HG03378 (cell line): ENCODE data around the gene SLC47A2.
"Not testable (repeated sequence)": the region's sequence is repeated elsewhere in the genome, so short reads cannot be mapped to it uniquely, and the experiment has no call there.

ENCODE experiments used
- ATAC-seq: cut with Tn5 transposase; IDR thresholded peaks from one replicate; pipeline ENCODE4 v1.9.1; 2021; ENCODE audit warnings: mild to moderate bottlenecking, moderate library complexity; ENCODE audit not compliant: unreplicated experiment

SLC47A2 gene

DNA sequence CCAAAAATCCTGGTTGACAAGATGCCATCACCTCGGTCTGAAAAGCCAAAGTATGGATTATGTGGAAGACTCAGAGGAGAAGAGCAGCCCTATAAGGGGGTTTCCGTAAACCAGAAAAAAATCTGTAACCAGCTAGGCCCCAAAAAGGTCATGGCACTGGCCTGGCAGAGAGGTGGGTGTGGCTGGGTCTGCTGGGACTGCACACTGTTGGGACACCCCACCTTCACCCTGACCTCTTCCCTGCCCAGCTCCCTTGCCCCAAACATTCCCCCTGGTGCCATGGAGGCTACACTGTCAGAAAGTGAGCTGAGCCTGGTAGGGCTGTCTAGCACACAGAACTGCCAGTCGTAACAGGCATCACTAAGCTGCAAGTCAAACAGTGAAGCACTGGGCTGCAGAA is 6.5 kb downstream of the SLC47A2 start:
- no peak for ATAC-seq

DNA sequence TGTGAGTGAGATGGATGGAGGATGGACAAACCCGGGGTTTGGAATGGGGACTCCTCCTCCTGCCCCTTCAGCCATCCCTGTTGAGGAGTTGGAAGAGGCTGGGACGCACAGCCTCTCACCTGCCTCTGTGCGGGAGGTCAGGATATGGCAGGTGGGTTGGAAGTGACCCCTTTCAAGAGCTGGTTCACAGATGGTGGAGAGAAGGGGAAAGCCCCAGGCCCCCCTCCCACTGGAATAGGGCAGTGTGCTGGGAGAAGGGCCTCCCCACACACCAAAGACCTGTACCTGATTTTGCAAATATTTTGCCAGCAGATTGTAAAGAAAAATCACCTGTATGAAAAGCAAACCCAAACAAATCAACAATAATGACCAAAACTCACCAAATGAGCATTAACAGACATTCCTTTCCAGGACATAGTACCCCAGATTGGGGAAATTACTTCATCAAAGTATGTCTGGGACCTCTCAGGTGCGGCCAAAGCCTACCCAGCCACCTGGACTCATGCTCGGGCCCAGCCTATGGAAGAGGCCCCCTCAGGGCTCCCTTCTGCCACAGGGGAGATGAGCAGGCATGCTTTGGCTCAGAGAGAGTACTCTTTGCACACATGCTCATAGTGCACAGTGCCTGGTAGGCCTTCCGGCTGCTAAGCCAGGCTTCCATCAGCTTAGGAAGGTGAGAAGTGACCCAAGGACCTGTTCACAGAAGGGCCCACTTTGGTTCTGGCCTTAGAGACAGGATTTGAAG is 7.8 kb downstream of the SLC47A2 start:
- ATAC-seq = no peak

DNA sequence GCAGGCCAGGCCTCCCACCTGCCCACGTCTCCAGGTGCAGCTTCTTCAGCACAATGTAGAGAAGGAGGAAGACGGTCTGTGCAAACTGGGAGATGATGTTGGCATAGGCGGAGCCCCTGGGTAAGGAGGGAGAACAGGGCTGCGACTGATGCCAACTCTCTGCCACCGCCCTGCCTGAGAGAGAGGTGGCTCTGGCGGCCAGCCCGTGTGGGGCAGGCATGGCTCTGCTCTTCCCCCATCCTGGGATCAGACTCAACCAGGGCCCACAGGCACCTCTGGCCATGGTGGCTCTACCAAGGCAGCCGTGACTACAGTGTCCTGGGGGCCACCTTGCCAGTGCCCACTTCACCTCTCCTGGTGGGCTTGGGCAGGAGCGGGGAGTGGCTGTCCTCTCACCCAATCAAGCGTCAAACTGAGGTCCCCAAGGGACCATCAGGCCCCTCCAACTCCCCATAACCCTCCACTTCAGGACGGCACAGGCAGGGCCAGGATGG is 8.6 kb downstream of the SLC47A2 start:
- ATAC-seq = no peak

DNA sequence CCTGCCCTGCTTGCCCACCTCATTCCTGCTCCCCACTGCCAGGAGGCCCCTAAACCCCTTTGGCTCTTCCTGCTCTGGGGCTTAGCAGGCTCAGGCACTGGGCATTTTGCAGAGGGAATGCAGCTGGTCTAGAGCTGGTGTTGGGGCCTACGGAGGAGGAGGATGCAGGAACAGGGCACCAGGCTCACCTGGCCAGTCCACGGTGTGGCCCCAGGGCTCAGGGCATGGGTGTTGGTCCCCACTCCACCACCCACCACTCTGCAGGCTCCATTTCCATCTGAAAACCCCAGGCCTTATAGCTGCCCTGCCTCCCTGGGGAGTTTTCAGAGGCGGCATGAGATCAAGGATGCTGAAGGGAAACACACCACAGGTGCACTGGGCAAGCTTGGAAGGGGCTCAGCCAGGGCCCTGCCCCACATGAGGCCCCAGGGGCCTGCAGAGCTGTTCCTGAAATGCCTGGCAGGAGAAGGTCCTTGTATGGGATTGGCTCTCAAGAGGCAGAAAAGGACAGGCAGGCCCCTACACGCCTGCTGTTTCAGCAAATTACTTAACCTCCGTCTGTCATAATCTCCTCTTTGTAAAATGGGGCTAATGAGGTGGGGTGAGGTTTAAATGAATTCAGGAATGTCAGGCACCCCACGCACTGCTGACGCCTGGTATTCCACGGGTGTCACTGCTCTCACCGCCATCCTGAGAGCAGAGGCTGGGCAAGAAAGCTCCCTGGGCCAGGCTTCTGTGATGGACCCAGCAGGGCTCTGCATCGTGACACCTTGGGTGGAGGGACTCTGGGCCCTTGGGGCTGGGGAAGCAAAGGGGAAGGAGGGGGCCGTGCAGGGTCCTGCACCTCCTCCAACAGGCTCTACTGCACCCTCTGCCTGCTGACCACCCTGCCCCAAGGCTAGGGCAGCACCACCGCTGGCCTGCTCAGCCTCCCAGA is 9.3 kb downstream of the SLC47A2 start:
- no peak for ATAC-seq

DNA sequence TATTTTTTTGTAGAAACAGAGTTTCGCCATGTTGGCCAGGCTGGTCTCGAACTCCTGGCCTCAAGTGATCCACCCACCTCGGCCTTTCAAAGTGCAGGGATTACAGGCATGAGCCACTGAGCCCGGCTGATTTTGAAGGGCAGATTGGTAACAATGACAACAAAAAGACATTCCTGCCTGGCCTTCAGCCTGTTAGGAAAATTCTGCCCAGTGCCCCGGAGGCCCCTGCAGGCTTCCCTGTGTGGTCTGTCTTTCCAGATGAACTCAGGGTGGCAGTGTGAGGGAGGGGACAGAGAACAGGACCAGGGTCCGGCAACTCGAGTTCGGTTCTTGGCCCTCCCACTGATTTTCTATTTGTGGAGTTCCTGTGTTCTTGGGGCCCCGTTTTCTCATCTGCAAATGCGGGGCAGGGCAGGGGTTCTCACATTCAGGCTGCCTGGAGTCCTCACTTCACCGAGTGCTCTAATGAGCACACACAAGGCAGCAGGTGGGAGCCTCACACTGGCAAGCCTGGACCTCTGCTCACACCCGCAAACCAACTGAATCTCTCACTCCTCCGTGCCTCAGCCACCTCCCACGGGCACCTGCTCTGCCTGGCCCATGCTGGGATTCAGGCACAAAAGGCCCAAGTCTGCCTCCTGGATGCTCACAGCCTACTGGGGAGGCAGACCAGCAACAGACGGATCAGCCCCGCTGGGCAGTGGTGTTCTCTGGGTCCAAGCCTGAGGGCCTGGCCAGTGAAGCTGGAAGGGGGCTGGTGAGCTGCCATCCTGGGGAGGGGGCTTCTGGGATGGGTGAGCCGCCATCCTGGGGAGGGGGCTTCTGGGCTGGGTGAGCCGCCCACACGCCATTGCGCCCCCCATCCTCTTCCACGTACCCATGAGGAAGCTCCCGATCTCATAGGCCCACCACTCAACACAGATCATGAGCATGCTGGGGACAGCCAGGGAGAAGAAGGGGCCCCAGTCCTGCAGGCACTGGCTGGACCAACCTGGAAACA is 10.3 kb downstream of the SLC47A2 start:
- no peak for ATAC-seq

DNA sequence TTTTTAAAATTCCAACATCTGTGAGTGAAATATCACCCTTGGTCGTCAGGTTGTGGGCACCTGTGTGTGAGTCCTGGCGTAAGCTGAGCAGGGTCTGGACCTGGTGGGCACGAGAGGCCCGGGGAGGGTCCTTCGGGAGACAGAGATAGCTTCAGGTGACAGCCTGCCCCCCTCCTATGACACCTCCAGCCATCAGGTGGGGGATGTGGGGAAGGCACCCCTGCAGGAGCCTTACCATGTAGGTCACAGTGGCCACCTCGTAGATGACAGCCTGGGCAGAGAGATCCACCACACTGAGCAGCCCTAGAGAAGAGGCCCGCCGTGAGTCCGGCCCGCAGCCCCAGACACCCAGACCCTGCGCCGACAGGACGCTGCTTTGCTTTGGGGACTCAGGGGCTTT is 11.2 kb downstream of the SLC47A2 start:
- ATAC-seq = no peak

DNA sequence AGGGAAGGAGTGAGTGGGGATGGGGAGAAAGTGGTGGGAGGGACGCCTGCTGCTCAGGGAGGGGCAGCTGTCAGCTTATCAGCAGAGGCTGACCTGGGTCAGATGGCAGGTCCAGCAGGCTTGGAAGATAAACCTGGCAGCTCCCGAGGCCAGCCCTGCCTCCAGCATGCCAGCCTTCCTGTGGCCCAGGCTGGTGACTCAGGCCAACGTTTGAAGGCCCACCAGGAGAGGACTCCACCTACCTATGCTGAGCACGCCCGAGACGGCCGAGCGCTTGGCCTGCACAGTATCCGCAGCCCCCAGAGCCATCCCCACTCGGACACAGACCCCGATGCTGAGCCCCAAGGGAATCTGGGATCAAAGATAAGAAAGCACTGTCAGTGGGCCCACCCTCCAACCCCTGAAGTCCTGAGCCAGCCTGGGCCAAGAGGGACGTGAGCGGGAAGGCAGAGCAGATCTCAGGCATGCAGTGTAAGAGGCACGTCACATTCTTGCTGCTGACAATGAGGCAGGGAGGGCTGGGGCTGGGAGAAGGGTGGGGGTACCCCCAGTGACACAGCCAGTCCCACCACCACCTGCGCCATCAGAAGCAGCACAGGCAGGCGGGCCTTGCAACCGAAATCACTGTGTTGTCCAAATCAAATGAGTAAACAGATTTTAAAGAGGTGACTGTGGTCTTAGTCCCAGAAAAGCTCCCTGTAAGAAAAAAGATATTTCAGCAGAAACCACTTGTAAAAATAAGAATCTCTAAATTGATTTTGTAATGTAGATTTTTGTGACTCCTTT is 12.4 kb downstream of the SLC47A2 start:
- ATAC-seq = no peak

DNA sequence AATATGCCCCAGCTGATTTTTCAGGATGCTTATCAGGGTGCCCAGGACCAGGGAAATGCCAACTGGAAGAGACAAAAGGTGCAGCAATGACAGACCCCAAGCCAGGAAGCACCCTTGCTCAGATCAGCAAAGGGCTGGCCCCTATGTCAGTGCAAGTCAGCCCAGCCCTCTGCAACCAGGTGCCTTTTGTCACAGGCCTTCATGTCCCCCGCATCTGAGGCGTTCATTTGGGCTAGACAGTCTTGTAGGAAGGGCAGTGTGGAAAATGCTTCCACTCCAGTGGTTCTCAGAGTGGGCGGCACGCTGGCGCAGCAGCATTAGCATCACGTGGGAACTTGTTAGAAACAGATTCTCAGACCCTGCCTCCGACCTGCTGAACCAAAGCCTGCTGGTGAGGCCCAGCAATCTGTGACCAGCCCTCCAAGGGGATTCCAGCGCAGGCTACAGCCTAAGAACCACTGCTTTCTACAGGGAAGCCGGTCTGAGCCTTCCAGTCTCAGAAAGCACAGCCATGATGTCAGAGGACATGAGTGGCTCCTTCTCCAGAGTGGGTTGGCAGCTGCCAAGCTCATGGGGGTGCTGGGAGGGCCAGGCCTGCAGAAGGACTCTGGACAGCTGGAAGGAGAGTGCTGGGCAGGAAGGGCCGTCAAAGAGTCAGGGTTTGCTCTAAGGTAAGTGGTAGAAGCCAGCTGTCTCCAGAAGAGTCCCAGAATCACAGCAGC is 13.1 kb downstream of the SLC47A2 start:
- no peak for ATAC-seq

DNA sequence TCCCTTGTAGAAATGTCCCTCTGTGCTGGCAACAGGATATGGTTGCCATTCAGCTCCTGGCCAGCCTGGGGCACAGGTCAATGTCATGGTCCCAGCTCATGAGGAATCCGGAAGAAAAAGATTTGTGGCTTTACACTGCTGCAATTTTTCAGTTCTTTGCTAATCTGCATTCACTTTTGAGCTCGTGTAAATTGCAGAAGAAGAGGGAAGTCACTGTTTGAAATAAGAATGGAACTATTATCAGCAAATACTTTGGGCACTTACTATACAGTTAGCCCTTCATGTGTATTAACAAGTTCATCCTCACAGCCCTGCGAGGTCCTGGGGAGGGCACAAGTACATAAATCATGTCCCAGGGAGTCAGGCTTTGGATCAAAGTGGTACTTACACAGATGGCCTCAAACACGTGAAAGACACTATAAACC is 14.2 kb downstream of the SLC47A2 start:
- no peak for ATAC-seq

DNA sequence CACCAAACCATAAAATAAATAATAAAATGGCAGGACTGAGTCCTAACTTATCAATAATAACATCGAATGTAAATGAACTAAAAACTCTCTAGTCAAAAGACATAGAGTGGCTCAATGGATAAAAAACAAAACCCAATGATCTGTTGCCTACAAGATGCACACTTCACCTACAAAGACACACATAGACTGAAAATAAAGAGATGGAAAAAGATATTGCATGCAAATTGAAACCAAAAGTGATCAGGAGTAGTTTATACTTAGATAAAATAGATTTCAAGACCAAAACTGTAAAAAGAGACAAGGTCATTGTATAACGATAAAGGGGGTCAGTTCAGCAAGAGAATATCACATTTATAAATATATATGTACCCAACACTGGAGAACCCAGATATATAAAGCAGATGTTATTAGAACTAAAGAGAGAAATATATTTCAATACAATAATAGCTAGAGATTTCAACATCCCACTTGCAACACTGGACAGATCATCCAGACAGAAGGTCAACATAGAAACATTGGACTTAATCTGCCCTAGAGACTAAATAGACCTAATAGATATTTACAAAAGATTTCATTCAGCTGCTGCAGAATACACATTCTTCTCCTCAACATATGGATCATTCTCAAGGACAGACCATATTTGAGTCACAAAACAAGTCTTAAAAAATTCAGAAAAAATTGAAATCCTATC is 29.8 kb downstream of the SLC47A2 start:
- ATAC-seq = no peak

DNA sequence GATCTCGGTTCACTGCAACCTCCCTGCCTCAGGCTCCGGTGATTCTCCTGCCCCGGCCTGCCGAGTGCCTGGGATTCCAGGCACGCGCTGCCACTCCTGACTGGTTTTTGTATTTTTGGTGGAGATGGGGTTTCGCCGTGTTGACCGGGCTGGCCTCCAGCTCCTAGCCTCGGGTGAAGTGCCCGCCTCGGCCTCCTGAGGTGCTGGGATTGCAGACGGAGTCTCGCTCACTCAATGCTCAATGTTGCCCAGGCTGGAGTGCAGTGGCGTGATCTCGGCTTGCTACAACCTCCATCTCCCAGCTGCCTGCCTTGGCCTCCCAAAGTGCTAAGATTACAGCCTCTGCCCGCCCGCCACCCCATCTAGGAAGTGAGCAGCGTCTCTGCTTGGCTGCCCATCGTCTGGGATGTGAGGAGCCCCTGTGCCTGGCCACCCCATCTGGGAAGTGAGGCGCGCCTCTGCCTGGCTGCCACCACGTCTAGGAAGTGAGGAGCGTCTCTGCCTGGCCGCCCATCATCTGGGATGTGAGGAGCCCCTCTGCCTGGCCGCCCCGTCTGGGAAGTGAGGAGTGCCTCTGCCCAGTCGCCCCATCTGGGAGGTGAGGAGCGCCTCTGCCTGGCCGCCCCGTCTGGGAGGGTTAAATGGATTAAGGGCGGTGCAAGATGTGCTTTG is 31.3 kb downstream of the SLC47A2 start:
- not testable (repeated sequence) for ATAC-seq

DNA sequence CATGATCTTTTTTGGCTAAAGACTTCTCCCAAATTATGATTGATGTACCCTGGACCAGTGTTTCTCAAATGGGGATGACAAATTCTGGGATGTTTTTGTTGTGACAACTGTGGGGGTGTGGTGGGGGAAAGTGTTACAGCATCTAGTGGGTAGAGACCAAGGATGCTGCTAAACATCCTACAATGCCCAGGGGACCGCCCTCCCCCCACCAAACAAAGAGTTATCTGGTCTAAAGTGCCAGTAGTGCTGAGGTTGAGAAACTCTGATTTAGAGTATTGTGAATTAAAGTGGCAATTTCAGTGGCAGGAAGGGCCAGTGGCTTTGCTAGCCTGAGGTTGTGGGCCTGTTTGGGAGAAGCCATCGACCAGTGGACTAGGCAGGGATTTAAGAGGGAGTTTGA is 33.3 kb downstream of the SLC47A2 start:
- ATAC-seq = no peak

DNA sequence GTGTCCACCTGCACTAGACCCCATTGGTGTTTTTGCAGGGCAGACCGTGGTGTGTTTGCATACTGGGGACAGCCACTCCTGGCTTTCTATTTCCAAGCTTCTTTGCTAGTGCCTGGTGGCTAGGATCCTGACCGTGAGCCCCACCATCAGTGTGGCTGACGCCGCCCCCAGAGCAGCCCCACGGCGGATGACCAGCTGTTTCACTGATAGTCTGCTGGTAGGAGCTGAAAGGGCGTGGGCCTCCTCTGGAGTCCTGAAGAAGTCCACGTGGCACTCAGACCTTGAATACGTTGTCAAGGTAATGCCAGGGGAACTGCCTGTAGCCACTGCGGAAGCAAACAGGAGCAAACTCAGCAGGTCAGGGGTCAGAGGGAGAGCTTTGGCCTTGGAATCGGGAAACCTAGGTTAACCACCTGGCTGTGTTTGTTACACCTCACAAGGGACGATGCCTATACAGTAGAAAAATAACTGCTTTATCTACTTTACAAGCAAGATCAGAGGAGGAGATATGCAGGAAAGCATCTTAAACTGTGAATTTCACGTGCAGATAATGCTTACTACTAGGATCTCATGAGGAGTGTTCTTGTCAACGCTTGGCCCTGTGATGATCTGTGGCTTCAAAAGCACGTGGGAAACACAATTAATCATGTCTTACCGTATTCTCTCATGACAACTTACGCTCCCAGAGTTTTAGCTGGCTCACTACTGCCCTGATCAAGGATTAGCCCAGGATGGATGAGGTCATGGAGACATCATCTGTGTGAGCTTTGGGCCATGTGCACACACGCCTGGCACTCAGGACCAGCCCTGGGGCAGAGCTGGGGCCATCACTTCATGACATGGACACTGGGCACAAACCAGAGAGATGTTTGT is 37.6 kb downstream of the SLC47A2 start:
- ATAC-seq = no peak

DNA sequence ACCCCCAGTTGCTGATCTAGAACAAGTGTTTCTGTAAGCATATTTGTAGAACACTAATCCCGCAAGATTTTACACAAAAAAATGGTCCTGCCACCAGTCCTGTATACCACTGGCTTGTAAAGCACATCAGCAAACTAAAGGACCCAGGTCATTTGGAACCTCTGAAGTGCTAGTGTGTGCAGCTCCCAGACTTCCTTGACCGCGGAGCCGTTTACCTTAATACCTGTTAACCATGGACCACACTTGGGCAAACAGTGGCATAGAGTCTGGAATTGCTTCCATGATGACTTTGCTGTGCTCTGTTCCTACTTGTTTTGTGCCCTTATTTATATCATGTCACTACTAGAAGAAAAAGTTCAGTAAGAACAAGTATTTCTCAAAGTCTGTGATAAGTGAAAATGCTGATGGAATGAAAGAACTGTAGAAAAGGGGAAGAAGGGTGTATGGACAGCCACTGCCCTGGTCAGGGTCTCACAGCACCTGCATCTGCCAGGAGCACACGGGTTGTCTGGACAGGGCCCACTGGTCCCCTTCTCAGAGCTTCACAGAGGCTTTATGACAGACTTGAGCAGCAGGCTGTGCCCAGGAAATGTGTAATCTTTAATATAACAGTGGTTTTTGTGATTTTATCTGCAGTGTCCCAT is 38.5 kb downstream of the SLC47A2 start:
- no peak for ATAC-seq

DNA sequence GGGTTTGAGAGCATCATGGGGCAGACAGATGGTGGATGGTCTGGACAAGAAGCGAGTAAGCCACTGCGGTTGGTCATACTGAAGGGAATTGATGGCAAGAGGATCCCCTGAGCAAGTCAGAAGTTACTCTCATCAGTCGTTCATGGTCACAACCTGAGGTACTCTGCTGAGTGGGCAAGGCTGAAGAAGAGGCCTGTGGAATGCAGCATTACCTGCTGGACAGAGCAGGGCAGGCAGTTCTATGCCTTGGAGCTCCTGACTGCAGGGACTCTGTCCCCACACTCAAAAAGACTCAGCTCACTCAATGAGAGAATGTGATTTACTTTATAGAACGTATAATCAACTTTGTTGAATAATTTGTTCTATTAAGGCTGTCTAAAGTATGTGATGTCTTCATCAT is 39.5 kb downstream of the SLC47A2 start:
- no peak for ATAC-seq

DNA sequence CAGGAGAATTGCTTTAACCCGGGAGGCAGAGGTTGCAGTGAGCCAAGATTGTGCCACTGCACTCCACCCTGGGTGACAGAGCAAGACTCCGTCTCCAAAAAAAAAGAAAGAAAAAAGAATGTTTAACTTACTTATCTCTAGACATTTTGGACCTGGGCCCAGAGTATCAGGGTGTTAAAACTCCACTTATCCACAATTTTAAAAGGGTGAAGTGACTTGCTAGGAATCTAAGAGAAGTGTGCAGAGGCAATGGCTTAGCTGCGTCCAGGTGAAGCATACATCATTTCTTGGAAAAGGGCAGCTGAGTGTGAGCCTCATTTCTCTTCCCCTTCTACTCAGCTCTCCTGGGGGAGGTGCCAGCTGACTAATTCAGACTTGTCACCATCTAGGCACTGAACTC is 42.8 kb downstream of the SLC47A2 start:
- ATAC-seq = no peak
